RKO (cell line): ENCODE data around the gene GKN1.

ENCODE experiments used
- DNase-seq: peaks from one replicate; pipeline ENCODE4 v3.0.0-alpha.2; 2016; ENCODE audit warnings: low spot score

Gene GKN1

DNA sequence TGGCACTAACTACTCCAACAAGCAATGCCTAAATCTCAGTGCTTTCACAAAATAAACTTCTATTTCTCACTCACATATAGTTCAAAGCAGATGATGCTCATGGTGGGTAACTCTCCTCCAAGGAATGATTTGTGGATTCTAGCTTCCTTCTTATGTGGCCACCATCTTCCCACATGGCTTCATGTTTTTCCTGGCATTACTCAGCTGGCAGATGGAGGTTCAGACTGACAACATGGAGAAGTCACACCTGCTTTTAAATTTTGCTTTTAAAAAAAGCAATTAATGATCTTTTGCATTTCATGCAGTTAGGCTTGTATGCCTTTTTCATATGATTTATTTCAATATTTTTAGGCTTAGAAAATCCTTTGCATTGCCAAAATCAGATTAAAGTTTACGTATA lies 15.4 kb upstream of the GKN1 start:
- no peak for DNase-seq

GRCh38 chr2:68961380-68961779 lies 13.1 kb upstream of the GKN1 start:
- DNase-seq, result no peak

DNA sequence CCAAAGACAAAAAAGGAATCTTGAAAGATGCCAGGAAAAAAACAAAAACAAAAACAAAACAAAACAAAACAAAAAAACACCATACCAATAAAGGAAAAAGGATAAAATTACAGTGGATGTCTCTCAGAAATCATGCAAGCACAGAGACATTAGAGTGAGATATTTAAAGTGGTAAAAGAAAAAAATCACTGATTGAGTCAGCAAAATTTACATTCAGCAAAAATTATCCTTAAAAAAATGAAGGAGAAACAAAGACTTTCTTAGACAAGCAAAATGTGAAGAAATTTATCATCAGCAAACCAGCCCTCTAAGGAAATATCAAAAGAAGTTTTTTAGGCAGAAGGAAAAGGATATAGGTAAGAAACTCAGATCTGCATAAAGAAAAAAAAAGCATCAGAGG lies 10.2 kb upstream of the GKN1 start:
- DNase-seq, result no peak

DNA sequence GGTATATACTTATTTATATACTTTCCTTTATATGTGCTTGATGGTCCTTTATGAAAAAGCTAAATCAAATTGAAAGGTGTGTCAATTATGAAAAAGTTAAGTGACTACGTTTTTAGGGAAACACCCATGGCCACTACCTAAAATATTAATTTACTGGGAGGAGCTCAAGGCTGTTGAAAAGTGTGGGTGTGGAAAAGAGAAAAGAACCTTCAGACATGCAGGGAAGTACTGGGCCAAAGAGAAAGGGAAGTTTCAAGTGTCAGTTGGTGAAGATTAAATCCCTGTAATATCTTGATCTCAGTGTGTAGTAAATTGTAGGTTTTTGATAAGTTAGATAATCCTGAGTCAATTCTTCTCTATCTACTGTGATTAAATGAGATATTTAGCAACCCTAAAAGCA lies 6.2 kb upstream of the GKN1 start:
- no peak for DNase-seq

DNA sequence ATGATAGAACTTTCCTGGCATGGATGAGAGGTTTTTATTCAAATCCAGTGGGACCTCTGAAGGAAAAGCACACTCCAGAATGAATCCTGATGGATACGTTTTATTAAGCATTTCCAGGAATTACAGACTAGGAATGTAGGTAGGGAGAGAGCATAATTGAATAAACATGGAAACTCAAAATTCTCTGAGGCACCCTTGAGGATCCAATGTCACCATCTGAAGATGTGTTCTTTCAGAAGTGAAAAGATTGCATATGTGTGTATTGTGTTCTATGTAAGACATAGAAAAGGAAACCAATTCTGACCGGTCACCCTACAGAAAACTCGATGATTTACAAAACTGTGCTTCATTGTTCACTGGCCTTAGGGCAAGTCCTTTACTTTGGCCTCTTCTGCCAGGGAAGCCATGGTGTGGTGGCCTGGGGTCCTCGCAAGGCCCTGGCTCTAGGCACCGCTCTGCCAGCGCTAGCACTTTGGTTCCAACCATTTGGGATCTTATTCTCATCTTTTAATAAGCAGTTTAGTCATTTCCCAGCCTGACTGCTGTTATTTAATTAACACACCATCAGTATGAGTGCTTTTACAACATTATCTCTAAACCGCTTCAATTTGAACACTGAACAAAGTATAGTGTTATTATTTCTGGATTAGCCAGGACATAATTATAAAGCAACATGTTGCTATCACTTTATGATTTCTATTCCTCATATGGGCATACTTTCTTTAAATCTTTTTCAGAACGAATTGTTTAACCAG lies 4.5 kb upstream of the GKN1 start:
- no peak for DNase-seq

GRCh38 chr2:68970566-68971265 lies 3.7 kb upstream of the GKN1 start:
- no peak for DNase-seq

DNA sequence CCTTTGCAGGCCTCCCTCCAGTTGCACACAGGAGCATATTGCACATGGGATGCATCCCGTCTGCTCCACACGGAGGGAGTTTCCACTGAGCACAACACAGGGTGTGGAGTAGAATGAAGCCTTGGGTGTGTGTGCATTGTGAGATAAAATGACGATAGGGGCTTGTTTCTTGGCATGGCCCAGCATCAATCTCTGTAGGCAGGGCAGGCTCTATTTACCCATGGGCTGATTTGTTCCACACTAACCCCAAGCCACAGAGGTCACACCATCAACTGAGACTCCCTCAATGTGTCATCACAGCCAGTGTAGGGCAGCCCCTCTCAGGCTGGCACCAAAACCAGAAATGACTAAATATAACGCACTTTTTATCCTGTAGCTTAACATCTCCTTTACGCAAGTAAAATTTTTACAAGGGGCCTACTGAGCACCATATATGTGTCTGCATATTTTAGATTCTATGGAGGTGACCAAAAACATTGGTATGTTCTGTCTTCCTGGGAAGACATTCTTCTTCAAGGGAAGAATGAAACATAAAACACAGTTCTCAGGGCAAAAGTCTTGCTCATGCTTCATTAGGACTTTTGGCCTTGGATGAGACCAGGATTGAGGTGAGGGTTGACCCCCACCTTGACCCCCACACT lies 2.7 kb upstream of the GKN1 start:
- no peak for DNase-seq

DNA sequence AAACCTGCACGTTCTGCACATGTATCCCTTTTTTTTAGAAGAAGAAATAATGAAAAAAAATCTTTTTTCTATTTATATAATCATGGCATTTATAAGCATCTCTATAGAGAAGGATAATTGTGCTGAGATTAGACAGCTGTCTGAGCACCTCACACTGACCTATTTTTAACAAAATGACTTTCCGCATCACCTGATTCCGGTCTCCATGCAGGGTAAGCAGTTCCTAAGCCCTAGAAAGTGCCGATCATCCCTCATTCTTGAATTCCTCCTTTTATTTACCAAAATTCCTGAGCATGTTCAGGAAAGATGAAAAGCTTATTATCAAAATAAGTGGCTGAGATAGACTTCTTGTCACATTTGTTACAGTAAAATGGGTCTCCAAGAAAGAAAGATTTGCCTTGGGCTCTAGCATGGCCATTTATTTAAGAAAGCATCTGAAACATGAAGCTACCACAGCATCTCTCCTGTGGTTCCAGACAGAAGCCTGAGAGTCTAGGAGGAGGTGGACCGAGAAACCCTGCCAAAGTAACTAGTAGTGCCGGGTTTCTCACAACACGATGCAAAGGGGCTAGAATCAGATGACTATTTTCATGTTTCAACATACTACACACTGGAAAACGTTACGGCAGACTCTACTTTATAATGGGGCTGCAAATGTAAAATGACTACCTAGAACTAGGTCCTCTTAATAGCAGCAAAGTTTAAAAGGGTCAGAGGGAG lies 670 bp downstream of the GKN1 start:
- DNase-seq, result no peak

DNA sequence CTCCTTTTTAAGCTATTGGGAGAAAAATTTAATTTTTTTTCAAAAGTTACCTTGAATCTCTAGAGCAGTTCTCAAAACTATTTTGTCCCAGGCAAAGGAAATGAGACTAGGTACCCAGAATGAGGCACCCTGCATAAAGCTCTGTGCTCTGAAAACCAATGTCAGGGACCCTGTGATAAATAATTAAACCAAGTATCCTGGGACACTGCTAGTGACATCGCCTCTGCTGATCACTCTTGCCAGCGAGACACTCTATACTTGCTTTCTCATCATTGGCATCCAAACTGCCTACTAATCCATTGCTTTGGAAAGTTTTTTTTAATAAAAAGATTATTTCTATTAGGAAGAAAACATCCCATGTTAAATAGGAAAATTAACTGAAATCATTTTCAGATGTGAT lies 1.4 kb downstream of the GKN1 start:
- no peak for DNase-seq

GRCh38 chr2:68977453-68977852 lies 3.0 kb downstream of the GKN1 start:
- no peak for DNase-seq

GRCh38 chr2:68978098-68978497 lies 3.7 kb downstream of the GKN1 start:
- DNase-seq, result no peak

DNA sequence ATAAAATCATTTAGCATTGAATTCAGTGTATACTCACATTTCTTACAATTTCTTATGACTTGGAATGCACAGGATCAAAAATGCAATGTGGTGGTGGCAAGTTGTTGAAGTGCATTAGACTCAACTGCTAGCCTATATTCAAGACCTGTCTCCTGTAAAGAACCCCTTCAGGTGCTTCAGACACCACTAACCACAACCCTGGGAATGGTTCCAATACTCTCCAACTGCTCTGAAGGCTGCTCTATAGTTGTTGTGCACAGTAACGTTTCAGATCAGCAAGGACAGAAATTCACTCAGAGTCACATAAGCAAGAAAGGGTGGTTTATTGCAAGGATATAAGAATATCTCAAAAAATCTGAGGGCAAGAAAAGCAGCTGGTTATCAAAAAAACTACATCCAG lies 6.5 kb downstream of the GKN1 start:
- DNase-seq, result no peak

DNA sequence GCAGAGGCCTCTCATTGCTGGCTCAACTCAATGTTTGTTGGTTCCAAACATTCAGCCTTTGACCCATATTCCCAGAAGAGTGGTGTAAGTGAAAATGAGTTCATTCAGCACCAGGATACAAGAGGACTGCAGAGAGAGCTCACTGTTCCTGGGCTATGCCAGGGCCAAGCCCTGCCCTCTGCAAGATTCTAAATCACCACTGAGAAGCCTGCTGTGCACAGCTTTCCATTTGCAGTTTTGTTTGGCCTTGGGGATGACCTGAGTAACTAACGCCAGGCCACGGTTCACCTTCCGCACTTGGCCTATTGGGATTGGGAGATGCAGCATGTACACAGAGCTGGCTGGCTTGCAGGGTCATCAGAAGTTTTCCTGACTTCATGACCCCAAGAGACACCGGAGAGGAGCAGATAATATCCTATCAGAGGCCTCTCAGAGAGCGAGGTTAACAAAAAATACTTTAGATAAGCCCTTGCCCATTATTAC lies 12.6 kb downstream of the GKN1 start:
- DNase-seq, result no peak

DNA sequence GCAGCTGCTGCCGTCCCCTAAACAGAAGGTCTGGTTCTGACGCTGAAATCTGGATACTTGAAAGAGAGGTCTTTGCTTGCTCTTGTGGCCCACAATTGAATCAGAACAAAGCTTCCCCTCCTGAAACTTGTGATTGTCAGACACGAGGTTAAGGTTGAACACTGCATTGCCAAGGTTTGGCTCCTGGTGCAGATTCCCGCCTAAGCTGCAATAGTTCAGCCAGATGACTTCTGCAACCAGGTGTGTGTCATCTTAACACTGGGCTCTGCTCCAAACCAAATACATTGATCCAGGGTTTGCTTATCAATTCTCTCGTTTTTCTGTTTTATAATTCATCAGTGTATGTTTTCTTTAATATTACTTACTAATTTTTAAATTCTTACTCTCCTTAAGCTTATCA lies 14.6 kb downstream of the GKN1 start:
- no peak for DNase-seq

DNA sequence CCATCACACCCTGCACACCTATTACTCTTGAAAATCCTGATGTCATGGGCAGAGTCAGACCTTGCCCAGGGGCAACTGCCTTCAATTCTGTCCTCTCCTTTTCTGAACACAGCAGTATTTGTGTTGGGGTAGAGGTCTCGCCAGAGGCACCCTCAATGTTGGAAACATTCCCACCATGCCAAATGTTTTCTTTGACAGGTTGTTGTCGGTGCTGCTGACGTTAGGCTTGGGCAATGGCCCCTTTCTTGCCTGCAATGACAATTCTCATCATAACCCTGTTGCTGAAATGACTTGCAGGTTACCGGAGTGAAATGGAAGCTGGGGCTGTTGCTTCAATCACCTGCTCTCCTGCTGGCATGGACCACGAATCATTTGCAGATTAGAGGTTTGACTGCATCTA lies 17.9 kb downstream of the GKN1 start:
- no peak for DNase-seq

GRCh38 chr2:68992933-68993332 lies 18.5 kb downstream of the GKN1 start:
- DNase-seq, result no peak

DNA sequence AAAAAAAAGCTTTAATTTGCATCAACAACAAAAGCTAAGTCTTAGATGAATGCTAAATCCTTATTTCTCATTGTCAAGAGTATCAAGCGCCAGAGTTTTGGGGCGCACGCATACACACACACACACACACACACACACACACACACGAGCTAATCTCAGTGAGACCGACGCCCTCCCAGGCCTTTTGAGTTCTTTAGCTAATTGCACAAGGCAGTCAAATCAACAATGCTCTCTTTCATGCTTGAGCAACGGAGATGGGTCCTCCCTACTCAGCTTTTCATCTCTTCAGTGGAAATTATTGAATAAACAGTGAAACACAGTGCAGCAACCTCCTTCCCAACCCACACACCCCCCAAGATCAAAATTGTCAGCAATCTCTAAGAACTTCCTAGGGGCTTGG lies 19.2 kb downstream of the GKN1 start:
- DNase-seq, result no peak

DNA sequence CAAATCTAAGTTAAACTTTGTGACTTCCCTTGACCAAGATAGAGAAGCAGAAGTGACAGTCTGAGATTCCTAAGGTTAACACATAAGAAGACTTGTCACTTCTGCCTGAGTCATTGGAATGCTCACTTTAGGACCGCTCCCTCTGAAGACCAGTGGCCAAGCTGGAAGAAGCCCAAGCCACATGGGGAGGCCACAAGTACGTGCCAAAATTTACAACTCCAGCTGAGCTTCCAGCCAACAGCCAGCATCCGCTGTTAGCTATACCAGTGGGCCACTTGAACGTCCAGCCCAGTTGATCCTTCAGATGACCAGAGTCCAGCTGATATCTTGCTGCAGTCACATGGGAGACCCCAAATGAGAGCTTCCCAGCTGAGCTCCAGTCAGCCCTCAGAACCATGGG lies 20.4 kb downstream of the GKN1 start:
- no peak for DNase-seq

DNA sequence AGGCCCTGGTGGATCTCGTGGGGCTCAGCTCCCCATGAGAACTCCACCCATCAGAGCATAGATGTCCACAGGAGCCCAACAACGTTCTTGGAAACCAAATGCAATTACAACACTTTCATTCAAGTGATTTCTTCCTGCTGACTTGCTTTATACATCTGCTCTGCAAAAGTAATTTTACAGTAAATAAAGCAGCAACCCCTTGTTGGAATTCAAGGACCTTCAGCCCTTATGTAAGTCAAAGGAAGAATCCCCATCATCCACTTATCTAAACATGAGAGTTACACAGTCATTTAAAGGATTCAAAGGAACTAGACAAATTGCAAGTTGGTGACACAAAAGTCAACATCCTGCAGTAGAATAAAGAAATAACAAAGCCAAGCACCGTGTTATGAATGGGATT lies 21.5 kb downstream of the GKN1 start:
- no peak for DNase-seq

DNA sequence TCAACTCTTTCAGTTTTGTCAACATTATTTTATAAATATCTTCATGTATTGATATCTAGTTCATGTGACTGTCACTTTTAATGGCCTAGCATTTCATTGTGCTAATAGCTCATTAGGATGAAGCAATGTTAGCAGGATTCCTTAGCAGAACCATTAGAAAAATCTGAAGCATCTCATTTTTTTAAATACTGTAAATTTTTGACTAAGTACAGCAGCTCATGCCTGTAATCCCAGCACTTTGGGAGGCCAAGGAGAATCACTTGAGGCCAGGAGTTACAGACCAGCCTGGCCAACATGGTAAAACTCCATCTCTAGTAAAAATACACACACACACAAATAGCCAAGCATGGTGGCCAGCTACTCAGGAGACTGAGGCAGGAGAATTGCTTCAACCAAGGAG lies 23.0 kb downstream of the GKN1 start:
- no peak for DNase-seq

- DNase-seq, result no peak
Measured at GRCh38 chr2:69001879-69002278, 27.4 kb downstream of the GKN1 start.

DNA sequence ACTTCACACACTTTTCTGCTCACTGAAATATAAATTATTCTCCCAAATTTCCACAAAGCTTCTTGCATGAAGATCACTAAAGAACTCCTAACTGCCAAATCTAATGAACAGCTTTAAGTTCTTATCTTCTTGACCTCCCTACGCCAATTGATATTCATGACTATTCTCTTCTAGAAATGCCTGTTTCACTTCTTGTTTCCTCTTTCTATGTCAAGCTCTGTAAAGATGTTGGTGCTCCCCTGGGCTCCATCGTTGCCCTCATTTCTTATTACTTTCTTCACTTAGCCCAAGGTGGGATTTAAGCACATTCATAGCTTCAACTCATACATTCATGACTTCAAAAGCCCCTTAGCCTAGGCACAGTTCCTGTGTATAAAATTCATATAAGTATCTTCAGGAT lies 29.3 kb downstream of the GKN1 start:
- DNase-seq, result no peak

GRCh38 chr2:69007169-69007568 lies 32.7 kb downstream of the GKN1 start:
- DNase-seq, result no peak
